Measurements from ENCODE around the gene TUSC2.
"Not testable (repeated sequence)": the region's sequence is repeated elsewhere in the genome, so short reads cannot be mapped to it uniquely, and the experiment has no call there.

Gene TUSC2

DNA sequence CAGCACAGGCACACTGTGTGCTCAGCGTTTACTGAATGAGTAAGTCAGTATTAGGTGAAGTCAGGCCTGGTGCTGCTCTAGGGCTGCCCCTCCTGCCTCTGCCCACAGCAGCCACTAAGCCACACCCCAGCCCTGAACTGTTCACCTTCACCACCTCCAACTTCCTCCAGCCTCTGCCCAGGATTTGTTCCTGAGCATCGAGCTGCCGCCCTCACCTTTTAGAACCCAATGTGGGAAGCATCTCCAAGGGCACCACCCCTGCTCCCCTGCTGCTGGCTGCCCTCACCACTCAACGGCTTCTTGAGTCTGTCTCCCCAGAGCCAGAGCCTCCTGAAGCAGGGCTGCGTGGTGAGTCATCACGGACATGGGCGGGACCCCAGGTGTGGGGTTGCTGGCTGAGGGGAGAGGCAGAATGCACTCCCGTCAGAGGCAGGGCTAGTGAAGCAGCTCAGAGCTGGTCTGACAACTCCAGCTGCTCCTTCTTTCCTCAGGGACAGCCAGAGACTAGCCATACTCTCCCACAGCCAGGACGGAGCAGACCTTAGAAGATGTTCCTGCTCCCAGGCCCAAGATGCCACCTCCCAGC, 11.3 kb downstream of the TUSC2 start:
- DNase-seq, result no peak

DNA sequence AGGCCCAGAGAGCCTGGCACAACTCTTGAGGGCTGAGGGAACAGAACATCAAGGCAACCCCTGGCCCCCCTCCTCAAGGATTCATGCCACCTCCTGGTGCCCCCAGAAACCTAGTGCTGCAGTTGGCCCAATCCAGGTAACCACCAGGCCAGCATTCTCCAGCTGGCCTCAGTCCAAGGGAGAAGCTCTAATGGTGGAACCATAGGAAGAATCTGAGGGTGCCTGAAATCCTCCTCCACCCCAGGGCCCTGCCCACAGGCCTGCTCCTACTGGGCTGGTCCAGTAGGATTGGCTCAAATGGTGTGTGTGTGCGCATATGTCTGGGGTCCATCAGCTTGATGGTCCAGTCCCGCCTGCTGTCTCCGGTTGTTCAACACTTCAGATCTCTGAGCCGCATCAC, 13.2 kb downstream of the TUSC2 start:
- DNase-seq, result no peak

DNA sequence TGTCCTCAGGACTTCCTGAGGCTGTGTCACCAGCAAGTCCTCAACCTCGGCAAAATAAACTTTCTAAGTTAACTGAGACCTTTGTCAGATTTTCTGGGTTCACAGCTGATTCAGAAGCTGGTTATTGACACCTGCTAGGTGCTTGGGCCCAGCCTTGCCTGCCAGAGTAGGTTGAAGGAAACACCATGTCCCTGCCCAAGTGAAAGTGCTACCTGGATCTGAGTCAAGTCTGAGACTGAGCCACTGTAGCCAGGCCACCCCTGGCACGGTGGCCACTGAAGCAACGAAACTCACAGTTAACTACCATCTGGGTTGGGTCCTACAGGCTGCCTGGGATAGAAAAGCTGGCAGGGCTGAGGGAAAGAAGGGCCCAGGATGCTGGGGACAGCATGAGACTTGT, 13.7 kb downstream of the TUSC2 start:
- no peak for DNase-seq

DNA sequence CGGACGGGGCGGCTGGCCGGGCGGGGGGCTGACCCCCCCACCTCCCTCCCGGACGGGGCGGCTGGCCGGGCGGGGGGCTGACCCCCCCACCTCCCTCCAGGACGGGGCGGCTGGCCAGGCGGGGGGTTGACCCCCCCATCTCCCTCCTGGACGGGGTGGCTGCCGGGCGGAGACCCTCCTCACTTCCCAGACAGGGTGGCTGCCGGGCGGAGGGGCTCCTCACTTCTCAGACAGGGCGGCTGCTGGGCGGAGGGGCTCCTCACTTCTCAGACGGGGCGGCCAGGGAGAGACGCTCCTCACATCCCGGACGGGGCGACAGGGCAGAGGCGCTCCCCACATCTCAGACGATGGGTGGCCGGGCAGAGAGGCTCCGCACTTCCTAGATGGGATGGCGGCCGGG, 16.0 kb downstream of the TUSC2 start:
- DNase-seq, result not testable (repeated sequence)

DNA sequence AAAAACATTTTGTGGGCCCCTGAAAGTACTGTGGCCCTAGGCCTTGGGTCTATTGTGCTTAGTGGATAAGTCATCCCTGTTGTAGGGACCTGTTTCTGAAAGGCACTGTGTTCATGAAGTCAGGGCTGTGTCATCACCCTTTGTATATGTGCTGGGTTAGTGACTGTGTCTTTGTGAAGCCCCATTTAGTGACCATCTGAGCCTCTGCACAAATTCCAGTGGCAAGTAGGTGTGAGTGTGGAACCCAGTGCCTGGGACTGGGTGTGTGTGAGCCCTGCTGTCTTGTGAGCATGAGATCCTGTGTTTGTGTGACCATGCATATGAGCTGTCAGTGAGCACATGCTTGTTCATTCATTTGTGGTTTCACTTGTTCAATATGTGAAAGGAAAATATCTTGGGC, 23.4 kb downstream of the TUSC2 start:
- no peak for DNase-seq

DNA sequence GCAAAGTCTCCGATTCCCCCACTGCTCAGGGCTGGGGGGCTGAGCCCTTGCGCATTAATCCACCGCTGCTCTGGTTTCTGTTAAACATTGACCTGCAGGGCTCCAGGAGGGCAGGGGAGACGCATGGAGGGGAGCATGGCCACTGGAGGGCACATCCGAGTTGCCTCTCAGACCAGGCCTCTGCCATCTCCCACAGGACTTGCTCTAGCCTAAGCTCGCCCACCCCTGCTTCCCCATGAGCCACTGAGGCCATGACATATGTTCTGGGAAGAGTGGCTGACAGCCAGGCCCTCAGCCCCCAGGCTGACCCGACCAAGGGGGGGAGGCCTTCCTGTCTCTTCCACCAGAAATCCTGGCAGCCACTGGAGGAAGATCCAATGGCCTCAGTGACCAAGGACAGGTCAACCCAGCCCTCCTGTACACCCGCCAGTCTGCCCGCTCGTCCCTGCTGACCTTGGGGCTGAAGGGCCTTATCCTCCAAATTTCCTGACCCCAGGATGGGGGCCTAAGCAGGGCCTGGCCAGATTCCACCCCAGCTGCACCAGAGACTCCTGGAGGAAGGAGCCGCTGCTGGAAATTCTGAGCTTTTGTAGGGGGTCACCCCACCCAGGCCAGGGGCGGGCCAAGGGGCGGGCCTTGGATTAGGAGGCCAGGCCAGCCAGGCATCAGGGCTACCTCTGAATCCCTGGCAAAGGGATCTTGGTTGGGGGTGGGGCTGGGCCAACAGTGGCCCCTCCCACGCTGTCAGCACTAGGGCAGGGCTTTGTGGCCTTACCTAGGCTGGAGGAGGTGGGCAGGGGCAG, 24.8 kb downstream of the TUSC2 start, which contains the start of gene HYAL1:
Gene HYAL1 (minus strand): TSS at position 562 of the 803 bp plus-strand sequence. CDS start 618 bp downstream, outside the sequence.
- no peak for DNase-seq

DNA sequence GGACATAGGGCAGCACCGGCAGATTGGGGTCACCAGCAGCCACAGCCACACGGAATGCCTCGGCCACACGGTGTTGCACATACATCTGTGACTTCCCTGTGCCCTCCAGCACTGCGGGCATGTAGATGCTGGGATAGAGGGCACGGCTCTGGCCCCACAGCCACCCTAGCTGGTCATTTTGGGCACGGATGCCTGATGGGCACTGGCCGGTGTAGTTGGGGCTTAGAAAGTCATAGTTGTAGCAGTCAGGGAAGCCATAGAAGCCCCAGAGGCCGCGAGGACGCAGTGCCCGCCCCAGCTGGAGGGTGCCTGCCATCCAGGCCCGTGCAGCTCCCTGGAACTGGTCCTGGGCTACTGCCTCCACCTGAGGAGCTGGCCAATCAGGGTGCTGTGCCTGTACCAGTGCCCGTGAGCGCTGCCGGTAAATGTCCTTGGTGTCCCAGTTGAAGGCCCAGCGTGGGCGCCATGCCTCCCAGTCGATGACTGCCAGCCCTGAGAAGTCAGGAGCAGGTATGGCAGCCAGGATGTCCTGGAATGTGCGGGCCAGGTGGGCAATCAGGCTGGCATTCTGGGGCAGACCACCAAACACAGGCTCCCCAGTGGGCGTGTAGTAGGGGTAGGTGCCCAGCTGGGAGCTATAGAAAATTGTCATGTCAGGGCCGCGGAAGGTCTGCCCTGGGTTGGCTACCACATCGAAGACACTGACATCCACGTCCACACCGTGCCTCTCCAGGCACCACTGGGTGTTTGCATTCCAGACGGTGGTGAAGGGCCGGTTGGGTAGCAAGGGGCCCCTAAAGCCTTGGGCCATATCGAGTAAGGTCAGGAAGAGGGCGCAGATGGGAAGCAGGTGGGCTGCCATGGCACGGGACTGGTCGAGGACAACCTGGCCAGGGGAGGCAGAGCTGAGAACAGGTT, 25.7 kb downstream of the TUSC2 start:
- no peak for DNase-seq

DNA sequence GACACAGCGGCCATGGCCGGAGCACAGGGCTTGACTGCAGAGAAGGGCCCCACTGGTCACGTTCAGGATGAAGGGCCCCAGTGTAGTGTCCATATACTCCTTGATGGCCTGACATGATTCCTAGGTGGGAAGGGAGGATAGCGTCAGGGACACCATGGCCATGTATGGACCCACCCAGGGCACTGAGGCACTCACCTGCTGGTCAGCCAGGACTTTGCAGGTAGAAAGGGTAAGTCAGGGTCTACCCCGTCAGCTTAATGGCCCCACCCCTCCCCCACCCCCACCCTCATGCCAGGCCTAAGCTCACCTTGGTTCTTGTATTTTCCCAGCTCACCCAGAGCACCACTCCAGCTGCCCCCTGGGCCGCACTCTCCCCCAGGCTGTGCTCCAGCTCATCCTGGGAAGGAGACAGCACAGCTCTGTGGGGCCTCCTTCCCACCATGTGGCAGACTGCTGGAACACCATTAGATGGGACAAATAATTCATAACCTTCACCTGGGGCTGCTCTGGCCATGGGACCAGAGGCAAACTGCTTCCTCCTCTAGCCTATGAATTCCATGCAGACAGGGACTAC, 27.3 kb downstream of the TUSC2 start:
- no peak for DNase-seq

DNA sequence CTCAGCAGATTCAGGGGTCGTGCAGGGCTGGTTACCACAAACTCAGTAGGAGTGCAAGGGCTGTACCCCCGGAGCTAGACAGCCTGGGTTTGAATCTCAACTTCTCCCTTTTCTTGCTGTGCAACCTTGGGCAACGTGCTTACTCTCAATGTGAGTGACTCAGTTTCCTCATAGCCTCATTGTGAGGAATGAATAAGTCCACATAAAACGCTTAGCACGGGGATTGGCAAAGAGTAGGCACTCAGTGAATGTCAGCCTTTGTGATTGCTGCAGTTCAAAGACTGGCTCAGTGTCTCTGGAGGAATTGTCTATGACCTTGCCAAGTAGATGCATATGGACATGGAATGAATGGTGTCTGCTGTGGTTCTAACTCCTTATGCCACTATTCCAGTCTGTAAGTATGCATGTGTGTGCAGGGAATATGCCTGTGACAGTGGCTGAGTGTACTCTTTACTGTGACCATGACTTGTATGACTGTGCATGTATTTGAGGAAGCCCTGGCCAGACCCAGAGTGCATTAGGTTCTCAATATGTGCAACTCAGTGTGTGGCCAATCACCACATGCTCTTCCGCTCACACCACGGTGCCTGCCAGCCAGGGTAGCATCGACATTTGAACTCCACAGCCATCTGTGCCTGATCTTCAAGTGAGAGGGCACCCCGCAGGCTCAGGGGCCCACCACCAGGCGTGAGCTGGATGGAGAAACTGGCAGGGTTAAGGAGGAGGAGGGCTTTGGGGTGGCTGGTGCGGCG, 27.9 kb downstream of the TUSC2 start:
- no peak for DNase-seq

DNA sequence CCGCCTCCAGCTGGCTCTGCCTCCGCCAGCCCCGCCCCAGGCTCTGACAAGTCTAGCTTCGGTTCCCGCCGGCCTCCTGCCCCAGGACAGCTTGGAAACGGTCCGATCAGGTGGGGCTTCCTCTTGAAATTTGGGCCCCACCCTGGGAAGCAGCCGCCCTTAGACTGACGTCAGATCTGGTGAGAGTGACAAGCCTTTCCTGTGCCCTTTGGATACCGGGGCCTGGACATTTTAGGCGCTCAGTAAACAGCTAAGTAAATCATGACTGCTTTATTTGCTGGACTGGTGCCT, 28.4 kb downstream of the TUSC2 start:
- DNase-seq, result no peak

DNA sequence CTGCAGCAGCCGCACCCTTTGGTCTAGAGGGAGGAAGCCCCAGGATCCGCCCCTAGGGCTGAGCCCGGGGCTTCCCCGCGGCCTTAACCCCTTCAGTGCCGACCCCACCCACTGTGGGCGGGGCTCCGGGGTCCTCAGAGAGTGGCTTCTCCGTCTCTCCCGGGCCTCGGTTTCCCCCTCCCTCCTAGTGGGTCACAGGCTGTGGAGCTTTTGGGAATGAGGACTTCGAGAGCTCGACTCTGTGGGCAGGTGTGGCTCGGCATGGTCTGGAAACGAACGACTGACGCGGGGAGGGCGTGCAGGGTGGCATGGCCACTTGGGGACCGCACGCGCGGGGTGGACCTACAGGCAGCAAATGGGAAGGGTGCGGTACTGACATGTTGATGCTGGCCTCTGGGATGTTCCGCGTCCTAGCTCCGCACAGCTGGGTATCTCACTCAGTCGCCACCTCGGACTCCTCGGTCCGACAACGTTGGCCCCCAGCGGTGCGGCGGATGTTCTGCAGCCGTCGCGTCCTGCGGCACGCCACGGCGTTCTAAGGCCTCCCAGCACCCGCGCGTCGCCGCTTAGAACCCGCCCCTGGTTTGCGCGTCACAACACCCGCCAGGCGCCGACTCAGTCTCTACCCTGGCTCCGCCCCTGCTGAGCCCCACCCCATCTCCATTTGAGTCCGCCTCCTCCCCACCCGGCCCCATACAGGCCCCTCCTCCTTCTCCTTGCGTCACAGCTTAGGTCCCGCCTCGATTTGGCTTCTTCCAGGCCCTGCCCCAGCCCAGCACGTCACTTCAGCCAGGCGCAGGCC, 29.0 kb downstream of the TUSC2 start, which contains the start of the genes HYAL3 and NAA80:
Gene HYAL3 (minus strand): TSS at position 570 of the 802 bp plus-strand sequence. CDS start 3,803 bp downstream, outside the sequence.
Gene NAA80 (minus strand): TSS at position 570 of the 802 bp plus-strand sequence. CDS start 1,942 bp downstream, outside the sequence.
- DNase-seq, result peak; percentile 69

DNA sequence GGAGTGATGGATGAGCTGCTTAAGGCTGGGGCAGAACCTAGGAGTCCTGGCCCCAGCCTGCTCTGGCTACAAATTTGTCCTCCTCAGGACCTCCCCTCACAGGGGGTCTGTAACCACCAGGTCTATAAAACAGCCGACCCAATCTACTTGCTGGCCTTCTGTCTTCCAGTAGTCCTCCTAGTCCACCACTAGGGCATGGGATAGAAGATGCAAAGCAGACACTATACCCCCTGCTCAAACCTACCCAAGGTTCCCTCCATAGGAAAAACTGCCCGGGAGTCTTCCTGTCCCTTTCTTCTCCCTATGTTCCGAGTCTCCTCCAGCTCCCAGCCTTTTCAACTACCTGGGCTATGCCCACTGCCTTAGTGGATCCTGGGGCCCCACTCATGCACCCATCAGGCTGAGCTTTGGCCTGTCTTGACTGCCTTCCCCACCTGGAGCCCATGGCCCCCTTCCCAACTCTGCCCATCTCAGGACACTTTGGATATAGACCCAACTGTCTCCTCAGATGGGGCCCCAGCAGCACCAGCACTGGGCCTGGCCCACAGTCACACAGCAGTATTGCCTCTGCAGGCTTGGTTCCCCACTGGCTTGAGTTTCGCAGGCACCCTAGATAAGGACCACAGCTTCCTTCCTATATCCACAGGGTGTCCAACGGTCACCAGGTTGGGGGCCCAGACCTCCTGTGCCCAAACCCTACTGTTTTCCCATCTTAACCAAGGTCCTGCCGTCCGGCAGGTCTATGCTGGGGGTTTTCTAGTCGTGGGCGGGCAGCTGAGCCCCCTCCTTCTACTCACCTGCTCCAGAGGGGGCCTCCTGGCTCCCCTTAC, 29.9 kb downstream of the TUSC2 start:
- no peak for DNase-seq

DNA sequence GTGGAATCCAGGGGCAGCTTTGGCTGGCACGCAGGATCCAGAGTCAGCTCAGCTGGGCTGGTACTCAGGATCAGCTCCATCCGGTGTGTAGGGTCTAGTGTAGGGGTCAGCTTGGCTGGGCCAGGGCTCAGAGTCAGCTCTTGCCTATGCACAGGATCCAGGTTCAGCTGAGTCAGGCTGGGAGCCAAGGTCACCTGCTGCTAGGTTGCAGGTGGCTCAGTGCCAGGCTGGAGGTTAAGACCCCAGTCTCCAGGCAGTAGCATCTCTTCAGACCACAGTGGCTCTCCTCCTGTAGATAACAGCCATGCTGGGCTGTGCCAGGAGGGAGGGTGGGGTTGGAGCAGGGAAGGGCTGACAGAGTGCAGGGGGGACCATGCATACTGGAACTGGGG, 30.6 kb downstream of the TUSC2 start:
- DNase-seq, result no peak

DNA sequence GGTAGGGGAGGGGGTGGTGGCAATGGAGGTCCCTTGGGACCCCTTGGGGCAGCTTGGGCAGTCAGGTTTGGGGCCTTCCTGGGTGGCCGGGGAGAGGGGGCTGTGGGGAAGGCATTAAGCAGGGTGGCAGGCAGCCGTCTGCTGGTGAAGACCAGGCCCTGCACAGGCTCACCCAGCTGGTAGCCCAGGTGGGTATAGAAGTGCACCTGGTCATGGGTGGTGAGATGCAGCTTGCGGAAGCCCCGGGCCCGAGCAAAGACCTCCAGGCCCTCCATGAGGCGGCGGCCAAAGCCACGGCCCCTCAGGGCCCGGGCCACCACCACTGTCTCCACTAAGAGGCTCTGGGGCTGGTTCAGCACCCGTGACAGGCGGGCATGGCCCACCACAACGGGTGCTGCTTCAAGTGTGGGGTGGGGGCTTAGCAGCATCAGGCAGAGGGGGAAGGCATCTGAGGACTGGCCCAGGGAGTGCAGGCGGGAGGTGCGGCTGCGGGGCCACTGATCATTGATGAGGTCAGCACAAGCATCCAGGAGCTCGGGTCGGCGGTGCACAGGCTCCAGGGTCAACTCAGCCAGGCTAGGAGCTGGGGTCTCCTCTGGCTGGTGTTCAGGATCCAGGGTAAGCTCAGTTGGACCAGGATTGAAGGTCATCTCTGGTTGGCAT, 31.2 kb downstream of the TUSC2 start:
- DNase-seq, result no peak

DNA sequence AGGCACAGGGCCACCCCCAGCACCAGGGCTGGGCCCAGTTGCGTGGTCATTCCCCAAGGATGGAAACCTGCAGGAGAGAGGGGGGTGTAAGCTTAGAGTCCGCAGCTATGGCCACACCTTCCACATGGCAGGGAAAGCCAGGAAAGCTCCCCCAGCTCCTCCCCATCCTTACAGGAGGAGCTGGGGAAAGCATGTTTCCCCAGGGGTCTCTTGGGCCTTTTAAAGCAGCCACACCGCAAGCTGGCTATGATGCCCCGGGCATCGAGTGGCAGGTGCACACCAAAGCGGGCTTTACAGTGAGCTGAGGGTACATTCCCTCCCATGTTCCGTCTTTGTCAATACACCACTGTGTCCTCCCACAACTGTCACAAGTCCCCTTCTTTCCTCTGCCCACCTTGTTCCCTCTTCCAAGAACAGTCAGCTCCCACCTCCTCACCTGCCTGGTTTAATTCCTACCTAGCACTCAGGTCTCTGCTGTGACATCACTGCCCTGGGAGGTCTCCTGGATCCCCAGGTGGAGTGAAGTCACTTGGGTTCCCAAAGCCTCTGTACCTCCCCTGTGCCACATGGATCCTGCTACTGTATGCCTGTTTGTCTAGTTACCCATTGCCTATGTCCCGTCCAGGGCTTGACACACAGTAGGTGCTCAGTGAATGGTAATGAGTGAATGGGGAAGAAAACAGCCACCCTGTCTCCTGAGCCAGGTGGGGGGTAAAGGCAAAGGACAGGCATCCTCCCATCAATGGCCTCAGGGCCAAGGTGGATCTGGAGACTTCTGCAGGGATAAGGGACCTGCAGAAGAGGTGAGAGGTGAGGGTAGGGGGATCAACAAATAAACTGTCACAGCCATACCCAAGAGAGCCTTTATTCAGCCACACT, 32.2 kb downstream of the TUSC2 start:
- DNase-seq, result no peak

DNA sequence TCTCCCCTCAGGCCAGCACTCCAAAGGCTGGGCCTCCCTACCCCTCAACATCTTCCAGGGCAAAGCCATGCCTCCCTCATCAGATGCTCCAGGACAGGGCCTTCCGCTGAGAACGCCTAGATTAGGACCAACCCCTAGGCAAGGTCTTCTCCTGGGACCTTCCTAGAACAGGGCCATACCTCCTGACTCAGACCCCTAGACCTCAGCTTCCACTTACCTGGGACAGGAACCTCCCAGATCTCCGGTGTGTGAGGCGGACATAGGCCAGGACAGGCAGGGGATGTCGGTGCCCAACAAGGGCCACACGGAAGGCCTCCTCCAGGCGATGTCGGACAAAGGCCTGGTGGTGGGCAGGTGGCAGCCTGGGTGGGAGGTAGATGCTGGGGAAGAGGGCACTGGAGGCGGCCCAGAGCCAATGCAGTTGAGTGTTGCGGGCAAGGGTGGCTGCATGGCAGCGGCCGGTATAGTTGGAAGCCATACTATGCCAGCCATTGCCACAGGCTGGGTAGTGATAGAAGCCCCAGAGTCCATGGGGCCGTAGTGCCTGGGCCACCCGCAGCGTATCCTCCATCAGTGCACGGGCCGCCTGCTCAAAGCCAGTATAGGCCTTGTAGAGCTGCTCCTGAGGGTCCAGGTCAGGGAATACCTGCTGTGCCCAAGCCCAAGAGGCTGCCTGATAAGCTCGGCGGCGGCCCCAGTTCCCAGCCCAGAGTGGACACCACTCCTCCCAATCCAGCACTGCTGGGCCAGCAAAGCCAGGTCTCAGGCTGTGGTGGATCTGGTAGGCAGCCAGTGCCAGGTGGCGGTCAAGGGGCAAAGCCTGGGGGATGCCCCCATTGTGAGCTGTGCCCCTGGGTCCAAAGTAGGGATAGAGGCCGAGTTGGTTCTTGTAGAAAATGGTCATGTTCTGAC, 33.3 kb downstream of the TUSC2 start:
- DNase-seq, result no peak

DNA sequence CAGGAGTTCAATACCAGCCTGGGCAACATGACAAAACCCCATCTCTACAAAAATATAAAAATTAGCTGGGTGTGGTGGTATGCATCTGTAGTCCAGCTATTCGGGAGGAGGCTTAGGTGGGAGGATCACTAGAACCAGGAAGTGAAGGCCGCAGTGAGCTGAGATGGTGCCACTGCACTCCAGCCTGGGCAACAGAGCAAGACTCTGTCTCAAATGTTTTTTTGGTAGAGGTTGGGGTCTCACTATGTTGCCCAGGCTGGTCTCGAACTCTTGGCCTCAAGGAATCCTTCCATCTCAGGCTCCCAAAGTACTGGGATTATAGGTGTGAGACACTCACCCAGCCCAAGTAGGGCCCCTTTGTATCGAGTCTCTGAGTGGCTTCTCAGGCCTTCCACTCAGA, 33.9 kb downstream of the TUSC2 start:
- no peak for DNase-seq
